Skin epidermis (tissue), 12 donors: ENCODE measurements around the gene KDELR1.

Experiments used
- H3K27ac ChIP-seq, 21 experiments: fragments of 200-600 bp; sonication (generic) in 11 of 21; one replicate each; pipeline ENCODE4 v1.5.0; 2020; ENCODE audit warnings: mild to moderate bottlenecking in 3 of 21, inconsistent platforms in 2 of 21, moderate library complexity in 2 of 21
- H3K4me3 ChIP-seq, 7 experiments: fragments of 200-600 bp; sonication (generic) in 2 of 7; one replicate each; pipeline ENCODE4 v1.5.0; 2020; ENCODE audit warnings: inconsistent platforms in 2 of 7, mild to moderate bottlenecking in 2 of 7, moderate library complexity in 1 of 7

Gene KDELR1

GRCh38 chr19:48351341-48351752 is 40.0 kb downstream of the KDELR1 start:
- H3K4me3 ChIP-seq, result no peak overlapping the region
- no peak overlapping the region for H3K27ac ChIP-seq

- H3K4me3 ChIP-seq, result no peak overlapping the region
- no peak overlapping the region for H3K27ac ChIP-seq
These were observed 40.5 kb downstream of the KDELR1 start for GRCh38 chr19:48350856-48351255.

- no peak overlapping the region for H3K27ac ChIP-seq
These were observed 42.6 kb downstream of the KDELR1 start for GRCh38 chr19:48348737-48349136.

GRCh38 chr19:48348045-48348444 is 43.3 kb downstream of the KDELR1 start:
- Histone ChIP-seq H3K4me3 (no peak overlapping the region), H3K27ac (no peak overlapping the region)

More at GRCh38 chr19:48348737-48349136, 42.6 kb downstream of the KDELR1 start:
- no peak overlapping the region for H3K4me3 ChIP-seq

- no peak overlapping the region for H3K27ac ChIP-seq
These were observed 45.2 kb downstream of the KDELR1 start for GRCh38 chr19:48346191-48346590.

GRCh38 chr19:48344892-48345291 is 46.5 kb downstream of the KDELR1 start:
- Histone ChIP-seq H3K4me3 (no peak overlapping the region), H3K27ac (no peak overlapping the region)

More at GRCh38 chr19:48346191-48346590, 45.2 kb downstream of the KDELR1 start:
- no peak overlapping the region for H3K4me3 ChIP-seq

- no peak overlapping the region for H3K4me3 ChIP-seq
- no peak overlapping the region for H3K27ac ChIP-seq
These were observed 48.4 kb downstream of the KDELR1 start for GRCh38 chr19:48342841-48343540.

GRCh38 chr19:48342414-48342738 is 49.0 kb downstream of the KDELR1 start:
- H3K4me3 ChIP-seq, result no peak overlapping the region
- H3K27ac ChIP-seq, result no peak overlapping the region

- H3K4me3 ChIP-seq, result no peak overlapping the region
- H3K27ac ChIP-seq, result no peak overlapping the region
These were observed 49.6 kb downstream of the KDELR1 start for GRCh38 chr19:48341515-48342413.

- H3K27ac ChIP-seq, result no peak overlapping the region
- H3K4me3 ChIP-seq, result no peak overlapping the region
These were observed 50.4 kb downstream of the KDELR1 start for GRCh38 chr19:48340995-48341394.

GRCh38 chr19:48338802-48339503 is 52.4 kb downstream of the KDELR1 start:
- Histone ChIP-seq H3K27ac (no peak overlapping the region), H3K4me3 (no peak overlapping the region)

- H3K4me3 ChIP-seq, result no peak overlapping the region
- no peak overlapping the region for H3K27ac ChIP-seq
These were observed 53.0 kb downstream of the KDELR1 start for GRCh38 chr19:48338253-48338755.

- Histone ChIP-seq H3K4me3 (peak overlapping the region; percentile 39 to 51 (median 42)), H3K27ac (peak overlapping the region in 20 of 21 experiments; percentile 74 to 94 (median 86))
These were observed 57.6 kb downstream of the KDELR1 start for GRCh38 chr19:48333467-48334384.

GRCh38 chr19:48332662-48333466 is 58.5 kb downstream of the KDELR1 start:
- Histone ChIP-seq H3K4me3 (peak overlapping the region; percentile 39 to 51 (median 42)), H3K27ac (peak overlapping the region in 20 of 21 experiments; percentile 74 to 94 (median 86))
